ENCODE results near the gene TBC1D14.

DNA sequence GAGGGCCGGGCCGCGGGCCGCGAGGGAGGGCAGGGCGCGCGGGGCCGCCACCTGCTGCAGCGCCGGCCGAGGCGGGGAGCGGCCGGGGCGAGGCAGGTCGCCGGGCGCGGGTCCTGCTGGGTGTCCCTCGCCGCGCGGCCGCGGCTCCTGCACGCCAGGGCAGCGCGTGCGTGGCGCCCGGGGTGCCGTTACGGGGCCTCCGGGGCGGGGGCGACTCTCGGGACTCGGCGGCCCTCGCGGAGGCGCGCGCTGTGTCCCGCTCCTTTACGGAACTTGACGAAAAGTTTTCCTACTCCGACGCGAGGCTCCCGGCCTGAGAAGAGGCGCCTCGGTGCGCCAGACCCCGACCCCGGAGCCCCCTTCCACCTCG, 329 bp downstream of the TBC1D14 start:
- TF ChIP-seq, protein P1, sequence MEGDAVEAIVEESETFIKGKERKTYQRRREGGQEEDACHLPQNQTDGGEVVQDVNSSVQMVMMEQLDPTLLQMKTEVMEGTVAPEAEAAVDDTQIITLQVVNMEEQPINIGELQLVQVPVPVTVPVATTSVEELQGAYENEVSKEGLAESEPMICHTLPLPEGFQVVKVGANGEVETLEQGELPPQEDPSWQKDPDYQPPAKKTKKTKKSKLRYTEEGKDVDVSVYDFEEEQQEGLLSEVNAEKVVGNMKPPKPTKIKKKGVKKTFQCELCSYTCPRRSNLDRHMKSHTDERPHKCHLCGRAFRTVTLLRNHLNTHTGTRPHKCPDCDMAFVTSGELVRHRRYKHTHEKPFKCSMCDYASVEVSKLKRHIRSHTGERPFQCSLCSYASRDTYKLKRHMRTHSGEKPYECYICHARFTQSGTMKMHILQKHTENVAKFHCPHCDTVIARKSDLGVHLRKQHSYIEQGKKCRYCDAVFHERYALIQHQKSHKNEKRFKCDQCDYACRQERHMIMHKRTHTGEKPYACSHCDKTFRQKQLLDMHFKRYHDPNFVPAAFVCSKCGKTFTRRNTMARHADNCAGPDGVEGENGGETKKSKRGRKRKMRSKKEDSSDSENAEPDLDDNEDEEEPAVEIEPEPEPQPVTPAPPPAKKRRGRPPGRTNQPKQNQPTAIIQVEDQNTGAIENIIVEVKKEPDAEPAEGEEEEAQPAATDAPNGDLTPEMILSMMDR (conservative IDR thresholded peaks at IDR 0.05): no peak
- peak; percentile 52; the same call in 1 of the 2 replicates for TF ChIP-seq ZFX (IDR thresholded peaks at IDR 0.05)
